Lung microvascular endothelial cell (primary cell): ENCODE measurements around the gene AGTPBP1. TPM values are rescaled to one million over a fixed set of nuclear protein-coding genes. Genes with fewer than 3 reads are reported as not detected.

Source experiments
- DNase-seq, 2 donors: peaks; one replicate each; pipeline versions ENCODE4 v3.0.0 to v3.0.0-alpha.2; 2010; ENCODE audit warnings: low read depth in 2 of 2
- total RNA-seq: library from RNA; depleted of rRNA; stranded (reverse); fragments of >200 nt; gene quantifications from 2 replicates; pipeline ENCODE4 v1.2.1, GENCODE V29; 2014

AGTPBP1 gene
- total RNA-seq, 1 donor from 2014 or later, result 24.4 TPM

- peak in 1 of 2 donors; percentile 41 for DNase-seq
These were observed 205.7 kb downstream of the AGTPBP1 start for GRCh38 chr9:85536076-85536475.

- DNase-seq, result no peak
These were observed 207.4 kb downstream of the AGTPBP1 start for GRCh38 chr9:85534340-85534739.

- DNase-seq, result no peak
These were observed 208.2 kb downstream of the AGTPBP1 start for GRCh38 chr9:85533538-85533937.

- DNase-seq, result no peak
These were observed 211.0 kb downstream of the AGTPBP1 start for GRCh38 chr9:85530721-85531120.

GRCh38 chr9:85528607-85529006 is 213.1 kb downstream of the AGTPBP1 start:
- DNase-seq, result no peak

GRCh38 chr9:85528142-85528541 is 213.6 kb downstream of the AGTPBP1 start:
- no peak for DNase-seq

- peak; percentile 7 to 71 for DNase-seq
These were observed 214.3 kb downstream of the AGTPBP1 start for GRCh38 chr9:85527331-85528020.

- no peak for DNase-seq
These were observed 217.2 kb downstream of the AGTPBP1 start for GRCh38 chr9:85524531-85524930.

GRCh38 chr9:85523202-85523601 is 218.6 kb downstream of the AGTPBP1 start:
- no peak for DNase-seq

GRCh38 chr9:85522459-85523092 is 219.2 kb downstream of the AGTPBP1 start:
- DNase-seq, result peak; percentile 11 to 28

GRCh38 chr9:85521371-85522197 is 220.2 kb downstream of the AGTPBP1 start:
- no peak for DNase-seq

GRCh38 chr9:85516976-85517637 is 224.6 kb downstream of the AGTPBP1 start:
- no peak for DNase-seq

GRCh38 chr9:85516455-85516854 is 225.3 kb downstream of the AGTPBP1 start:
- no peak for DNase-seq

- DNase-seq, result no peak
These were observed 226.7 kb downstream of the AGTPBP1 start for GRCh38 chr9:85515021-85515420.

GRCh38 chr9:85514256-85514655 is 227.5 kb downstream of the AGTPBP1 start:
- DNase-seq, result no peak

GRCh38 chr9:85511746-85512145 is 230.0 kb downstream of the AGTPBP1 start:
- no peak for DNase-seq

- DNase-seq, result peak in 1 of 2 donors; percentile 20
These were observed 230.8 kb downstream of the AGTPBP1 start for GRCh38 chr9:85510830-85511504.

GRCh38 chr9:85508616-85509015 is 233.1 kb downstream of the AGTPBP1 start:
- no peak for DNase-seq

- no peak for DNase-seq
These were observed 236.1 kb downstream of the AGTPBP1 start for GRCh38 chr9:85505612-85506011.

GRCh38 chr9:85502815-85503655 is 238.7 kb downstream of the AGTPBP1 start:
- no peak for DNase-seq
